Measurements from ENCODE around the gene DIPK1B.
"Not testable (repeated sequence)": the region's sequence is repeated elsewhere in the genome, so short reads cannot be mapped to it uniquely, and the experiment has no call there.

The DIPK1B gene

DNA sequence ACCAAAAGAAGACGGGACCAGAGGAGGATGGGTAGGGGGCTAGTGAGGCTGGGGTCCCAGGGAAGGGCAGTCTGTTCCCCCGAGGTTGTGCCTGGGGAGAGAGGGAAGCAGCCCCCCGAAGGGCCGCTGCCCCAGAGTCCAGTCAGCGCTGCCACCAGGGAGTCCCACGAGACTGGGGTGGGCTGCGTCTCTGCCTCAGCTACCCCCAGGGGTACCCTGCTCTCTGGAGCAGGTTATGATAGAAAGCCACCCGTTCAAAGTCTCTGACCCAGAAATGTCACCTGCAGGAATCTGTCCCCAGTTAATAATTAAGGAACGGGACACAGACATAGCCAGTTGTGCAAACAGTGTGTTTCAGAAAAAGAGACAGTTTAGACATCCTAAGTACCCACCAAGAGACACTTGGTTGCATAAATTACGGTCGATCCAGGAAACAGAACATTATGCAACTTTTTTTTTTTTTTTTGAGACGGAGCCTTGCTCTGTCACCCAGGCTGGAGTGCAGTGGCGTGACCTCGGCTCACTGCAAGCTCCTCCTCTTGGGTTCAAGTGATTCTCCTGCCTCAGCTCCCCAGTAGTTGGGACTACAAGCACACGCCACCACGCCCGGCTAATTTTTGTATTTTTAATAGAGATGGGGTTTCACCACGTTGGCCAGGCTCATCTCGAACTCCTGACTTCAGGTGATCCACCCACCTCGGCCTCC is 14.4 kb upstream of the DIPK1B start:
- no peak for DNase-seq (ENCODE audit: extremely low read depth in 1 of 2, low read depth in 1 of 2)

DNA sequence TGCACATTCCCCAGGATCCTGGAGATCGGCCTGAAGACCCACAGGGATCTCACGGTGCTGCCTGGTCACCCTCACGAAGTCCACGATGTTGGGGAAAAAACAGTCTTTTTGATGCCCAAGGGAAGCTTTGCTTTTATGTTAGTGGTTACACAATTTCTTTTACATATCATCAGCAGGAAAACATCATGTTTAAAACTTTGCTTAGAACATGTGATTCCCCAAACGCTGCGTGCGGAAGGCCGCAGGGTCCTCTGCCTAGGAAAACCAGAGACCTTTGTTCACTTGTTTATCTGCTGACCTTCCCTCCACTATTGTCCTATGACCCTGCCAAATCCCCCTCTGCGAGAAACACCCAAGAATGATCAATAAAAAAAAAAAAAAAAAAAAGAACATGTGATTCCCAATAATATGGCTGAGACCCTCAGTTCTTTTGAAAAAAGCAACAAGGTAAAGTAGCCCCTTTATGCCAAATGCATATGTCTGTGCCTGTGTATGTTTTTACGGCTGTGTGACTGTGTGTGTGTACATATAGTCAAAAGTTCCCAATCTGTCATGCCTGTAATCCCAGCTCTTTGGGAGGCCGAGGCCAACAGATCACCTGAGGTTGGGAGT is 13.6 kb upstream of the DIPK1B start:
- DNase-seq (ENCODE audit: extremely low read depth in 1 of 2, low read depth in 1 of 2): no peak

DNA sequence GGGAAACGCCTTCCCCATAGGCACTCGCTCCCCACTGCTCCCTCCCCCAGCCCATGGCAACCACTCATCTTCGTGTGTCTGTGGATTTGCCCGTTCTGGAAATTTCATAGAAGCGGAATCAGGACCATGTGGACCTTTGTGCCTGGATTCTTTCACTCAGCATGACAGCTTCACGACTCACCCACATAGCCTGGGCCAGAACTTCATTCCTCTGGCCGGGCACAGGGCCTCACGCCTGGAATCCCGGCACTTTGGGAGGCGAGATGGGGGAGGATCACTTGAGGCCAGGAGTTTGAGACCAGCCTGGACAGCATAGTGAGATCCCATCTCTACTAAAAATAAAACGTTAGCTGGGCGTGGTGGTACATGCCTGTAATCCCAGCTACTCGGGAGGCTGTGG is 12.1 kb upstream of the DIPK1B start:
- DNase-seq (ENCODE audit: extremely low read depth in 1 of 2, low read depth in 1 of 2): no peak

DNA sequence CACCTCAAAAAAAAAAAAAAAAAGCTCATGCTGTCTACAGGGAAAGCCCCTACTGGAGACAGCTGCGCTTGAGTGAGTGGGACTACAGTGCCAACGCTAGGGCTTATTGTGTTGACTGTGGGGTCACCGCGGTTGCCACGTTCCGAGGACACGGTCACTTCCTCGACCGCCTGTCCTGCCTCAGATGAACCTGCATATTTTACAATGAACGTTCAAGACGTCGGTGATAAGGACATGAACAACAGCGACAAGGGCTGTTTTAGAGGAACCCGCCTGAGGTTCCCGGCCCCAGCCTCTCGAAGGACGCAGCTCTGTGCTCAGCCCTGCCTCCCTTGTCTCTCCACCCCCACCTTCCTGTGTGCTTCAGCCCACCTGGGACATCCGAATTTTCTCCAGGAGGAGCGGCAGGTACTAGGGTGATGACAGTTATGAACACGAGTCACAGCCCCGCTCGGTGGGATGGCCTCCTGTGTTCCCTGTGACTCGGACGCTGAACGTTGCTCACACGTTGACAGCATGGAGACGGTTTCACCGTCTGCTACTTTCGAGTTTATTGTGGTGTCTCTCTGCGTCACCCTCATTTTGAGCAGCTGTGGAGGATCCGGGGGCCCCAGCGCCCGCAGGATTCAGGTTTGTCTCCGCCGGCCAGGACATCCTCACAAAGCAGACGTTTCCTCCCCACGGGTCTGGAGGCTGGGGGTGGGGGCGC is 11.3 kb upstream of the DIPK1B start:
- peak; percentile 50 to 81 for DNase-seq (ENCODE audit: extremely low read depth in 1 of 2, low read depth in 1 of 2)

DNA sequence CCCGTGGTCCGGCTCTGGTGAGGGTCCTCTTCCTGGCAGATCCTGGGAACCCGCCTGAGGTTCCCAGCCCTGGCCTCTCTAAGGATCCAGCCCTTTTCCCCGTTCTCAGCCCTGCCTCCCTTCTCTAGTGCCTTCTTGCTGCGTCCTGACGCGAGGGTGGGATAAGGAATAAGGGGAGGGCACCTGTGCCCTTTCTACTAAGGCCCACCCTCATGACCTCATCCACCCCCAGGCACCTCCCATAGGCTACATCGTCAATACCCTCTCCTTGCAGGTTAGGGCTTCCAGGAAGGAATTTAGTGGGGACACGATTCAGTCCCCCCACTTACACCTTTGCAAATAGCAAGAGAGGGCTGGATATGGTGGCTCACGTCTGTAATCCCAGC is 10.7 kb upstream of the DIPK1B start:
- DNase-seq (ENCODE audit: extremely low read depth in 1 of 2, low read depth in 1 of 2): no peak

DNA sequence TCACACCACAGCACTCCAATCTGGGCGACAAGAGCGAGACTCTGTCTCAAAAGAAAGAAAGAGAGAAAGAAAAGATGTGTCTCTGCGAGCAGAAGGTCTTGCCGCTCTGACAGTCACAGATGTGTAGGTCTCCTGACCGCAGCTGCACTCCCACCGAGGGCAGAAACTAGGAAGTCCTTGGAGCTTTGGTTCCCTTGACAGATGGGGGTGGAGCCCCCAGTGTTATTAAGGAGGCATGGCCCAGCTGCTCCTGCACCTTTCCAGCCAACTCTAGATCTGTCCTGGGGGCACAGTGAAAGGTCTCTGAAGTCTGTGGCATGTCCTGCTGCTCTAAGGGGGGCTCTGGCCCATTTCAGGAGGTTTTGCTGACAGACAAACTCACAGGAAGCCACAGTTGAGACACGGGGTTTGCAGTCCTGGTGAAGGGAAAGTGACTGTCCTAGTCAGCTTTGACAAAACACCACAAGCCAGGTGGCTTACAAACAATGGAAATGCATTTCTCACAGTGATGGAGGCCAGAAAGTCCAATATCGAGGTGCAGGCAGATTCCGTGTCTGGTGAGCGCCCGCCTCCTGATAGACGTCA is 9.0 kb upstream of the DIPK1B start:
- DNase-seq (ENCODE audit: extremely low read depth in 1 of 2, low read depth in 1 of 2): no peak

DNA sequence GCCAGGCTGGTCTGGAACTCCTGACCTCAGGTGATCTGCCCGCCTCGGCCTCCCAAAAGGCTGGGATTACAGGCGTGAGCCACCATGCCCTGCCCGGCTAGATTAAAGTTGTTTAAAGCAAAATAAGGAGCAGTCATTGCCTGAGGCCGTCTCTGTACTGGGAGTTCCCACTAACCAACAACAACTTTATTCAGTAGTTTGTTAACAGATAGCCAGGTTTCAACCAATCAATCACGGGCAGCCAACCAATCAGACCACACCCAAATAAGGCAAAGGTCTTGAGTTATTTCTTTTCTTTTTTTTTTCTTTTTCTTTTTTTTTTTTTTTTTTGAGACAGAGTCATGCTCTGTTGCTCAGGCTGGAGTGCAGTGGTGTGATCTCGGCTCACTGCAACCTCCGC is 7.6 kb upstream of the DIPK1B start:
- DNase-seq (ENCODE audit: extremely low read depth in 1 of 2, low read depth in 1 of 2): not testable (repeated sequence)

DNA sequence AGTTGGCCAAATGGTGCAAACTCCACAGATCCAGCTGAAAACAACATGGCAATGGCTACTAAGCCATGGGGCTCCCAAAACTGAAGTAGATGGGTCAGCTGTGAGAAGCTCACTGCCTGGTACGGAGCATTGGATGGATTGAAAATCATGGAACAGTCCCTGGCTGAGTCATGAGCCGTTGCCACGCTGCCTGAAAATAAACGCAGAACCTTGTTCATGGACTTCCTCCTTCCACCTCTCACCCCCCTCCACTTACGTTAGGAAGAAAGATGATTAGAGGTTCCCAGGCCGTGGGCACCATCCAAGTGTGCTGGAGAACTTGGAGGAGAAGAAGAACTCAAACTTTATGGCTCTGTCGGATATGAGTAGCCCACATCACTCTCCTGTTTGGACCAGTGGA is 6.8 kb upstream of the DIPK1B start:
- no peak for DNase-seq (ENCODE audit: extremely low read depth in 1 of 2, low read depth in 1 of 2)

DNA sequence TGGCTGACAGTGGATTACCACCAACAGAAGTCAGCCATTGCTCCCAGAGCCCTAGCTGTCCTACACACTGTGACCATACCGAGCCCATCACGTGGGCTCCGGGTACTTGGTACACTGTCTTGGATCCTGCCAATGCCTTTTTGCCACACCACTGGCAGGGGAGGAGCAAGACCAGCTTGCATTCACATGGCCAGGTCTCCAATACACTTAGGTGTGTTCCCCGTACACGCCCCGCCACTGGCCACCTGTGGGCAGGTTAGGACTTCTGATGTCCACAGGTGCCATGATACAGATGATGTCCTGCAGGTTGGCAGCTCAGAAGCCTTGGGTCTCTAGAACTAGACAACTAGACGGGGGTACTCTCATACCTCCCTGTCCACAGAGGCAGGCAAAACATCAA is 5.4 kb upstream of the DIPK1B start:
- no peak for DNase-seq (ENCODE audit: extremely low read depth in 1 of 2, low read depth in 1 of 2)

DNA sequence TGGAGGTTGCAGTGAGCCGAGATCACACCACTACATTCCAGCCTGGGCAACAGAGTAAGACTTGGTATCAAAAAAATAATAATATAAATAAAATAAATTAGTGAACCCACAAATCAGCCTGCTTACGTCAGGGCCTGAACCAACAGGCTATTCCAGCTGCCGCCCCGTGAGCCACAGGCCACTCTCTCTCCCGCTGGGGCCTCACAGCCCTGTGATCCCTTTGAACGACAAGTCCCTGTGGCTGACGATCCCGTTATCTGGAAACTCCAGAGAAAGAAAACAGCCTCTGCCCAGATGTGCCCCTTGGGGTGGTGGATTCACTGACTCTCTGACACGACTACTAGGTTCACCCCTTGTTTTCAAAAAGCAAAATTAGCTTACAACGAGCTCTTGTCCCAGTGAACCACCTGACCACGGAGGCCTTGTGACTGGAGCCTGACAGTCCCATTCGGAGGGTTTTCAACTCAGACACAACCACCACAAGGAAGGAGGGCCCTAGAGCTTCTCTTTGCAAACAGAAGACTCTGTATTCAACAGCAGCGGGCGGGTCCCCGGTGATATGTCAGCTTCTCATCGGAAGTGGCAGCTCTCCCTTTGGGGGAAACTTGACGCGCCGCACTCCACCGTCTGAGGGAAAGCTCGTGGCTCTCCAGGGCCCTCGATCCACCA is 4.4 kb upstream of the DIPK1B start:
- no peak for DNase-seq (ENCODE audit: extremely low read depth in 1 of 2, low read depth in 1 of 2)

DNA sequence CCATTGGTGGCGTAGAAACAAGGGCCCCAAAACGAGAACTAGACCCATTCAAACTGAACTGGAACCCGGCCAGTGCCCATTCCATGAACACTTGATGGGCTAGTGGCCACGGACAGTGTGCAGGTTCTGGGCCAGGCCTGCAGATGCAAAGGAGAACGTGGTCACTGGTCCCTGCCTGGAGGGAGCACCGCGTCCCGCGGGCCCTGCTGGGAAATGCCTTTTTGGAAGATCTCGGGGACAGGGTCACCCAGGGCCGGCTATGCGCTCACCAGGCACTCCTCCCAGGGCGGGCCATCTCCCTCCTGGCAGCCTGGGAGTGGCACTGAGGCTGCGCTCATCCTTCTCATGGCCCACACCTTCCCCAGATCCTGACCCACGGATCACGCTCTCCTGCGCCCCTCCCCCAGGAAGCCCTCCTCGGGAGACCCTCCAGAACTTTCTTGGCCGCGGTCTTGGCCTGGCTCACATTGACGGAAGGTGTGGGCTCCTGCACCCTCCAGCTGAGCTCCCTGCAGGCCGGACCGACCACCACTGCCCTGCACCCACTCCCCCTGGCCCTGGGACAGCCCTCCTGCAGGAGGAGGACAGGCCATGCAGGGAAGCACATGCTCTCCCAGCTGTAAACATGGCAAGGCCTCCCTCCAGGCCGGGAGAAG is 2.8 kb upstream of the DIPK1B start:
- DNase-seq (ENCODE audit: extremely low read depth in 1 of 2, low read depth in 1 of 2): no peak

DNA sequence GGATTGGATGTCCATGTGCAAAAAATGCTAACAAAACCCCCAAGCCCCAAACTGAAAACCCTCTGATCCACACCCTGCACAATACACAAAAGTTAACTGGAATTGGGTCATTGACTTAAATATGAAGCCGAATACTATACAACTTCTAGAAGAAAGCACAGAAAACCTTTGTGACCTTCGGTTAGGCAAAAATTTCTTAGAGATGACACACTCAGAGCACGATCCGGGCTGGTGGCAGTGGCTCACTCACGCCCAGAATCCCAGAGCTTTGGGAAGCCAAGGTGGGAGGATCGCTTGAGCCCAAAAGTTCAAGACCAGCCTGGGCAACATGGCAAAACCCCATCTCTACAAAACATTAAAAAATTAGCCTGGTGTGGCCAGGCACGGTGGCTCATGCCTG is 1.8 kb upstream of the DIPK1B start:
- no peak for DNase-seq (ENCODE audit: extremely low read depth in 1 of 2, low read depth in 1 of 2)

DNA sequence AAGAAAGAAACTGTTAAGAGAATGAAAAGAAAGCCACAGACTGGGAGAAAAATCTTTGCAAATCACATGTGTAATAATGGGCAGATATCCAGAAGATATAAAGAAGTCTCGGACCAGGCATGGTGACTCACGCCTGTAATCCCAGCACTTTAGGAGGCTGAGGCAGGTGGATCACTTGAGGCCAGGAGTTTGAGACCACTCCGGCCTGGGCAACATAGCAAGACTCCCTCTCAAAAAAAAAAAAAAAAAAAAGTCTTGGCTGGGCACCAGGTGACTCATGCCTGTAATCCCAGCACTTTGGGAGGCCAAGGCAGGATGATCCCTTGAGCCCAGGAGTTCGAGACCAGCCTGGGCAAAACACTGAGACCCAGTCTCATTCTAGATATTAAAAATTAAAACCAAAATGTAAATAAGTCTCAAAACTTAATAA is 1.1 kb upstream of the DIPK1B start:
- not testable (repeated sequence) for DNase-seq (ENCODE audit: extremely low read depth in 1 of 2, low read depth in 1 of 2)

DNA sequence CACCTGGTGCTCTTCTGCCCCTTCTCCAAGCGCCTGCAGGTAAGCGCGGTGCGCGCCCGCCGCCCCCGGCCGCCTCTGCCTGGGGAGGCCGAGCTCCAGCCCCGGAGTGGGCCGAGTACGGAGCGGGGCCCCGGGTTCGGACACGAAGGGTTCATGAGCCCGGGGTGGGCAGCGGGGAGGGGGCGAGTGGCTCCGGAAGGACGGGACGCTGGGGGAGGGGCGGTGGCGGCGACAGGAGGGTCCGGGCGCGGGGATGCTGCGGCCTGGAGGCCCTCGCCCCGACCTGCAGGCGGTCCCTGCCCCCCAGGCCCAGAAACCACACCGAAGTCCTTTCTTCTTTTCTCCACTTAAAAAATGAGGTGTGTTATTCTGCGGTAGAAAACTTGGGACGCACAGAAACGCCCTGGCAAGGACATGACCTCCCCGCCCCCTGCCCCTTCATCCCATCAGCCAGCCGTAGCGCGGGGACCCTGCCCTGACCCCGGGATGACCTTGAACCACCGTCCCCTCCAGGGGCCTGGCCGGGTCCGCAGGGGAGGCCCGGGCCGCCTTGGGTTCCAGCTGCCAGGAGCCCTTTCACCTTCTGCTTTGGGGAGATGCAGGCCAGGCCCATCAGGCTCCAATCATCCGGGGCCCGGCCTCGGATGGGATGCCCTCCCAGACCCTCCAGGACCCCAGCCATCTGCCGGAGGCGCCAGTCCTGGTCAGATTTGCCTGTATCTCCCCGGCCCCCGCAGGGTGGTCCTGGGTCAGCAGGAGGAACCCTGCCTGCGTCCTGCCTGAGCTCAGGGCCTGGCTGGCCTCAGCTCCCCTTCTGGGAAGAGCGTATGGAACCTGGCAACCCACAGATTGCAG is 545 bp downstream of the DIPK1B start:
- DNase-seq (ENCODE audit: extremely low read depth in 1 of 2, low read depth in 1 of 2): no peak

DNA sequence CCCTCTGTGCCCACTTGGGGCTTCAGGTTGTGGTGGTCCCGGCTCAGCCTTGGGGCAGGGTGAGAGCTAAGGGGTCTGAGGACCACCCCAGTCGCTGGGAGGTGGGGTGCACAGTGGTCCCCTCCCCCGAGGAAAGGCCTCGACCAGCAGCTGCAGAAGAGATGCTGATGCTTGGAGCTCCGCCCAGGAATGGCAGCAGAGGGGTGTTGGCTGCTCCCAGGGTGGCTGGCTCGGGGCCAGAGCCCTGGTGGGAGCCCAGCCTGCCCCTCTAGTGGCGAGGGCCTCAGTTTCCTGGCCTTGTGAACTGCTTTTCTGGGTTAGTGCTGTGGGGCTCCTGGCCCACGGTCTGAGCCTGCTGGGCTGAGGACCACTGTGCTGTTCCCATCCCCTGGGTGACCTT is 1.2 kb downstream of the DIPK1B start:
- no peak for DNase-seq (ENCODE audit: extremely low read depth in 1 of 2, low read depth in 1 of 2)

DNA sequence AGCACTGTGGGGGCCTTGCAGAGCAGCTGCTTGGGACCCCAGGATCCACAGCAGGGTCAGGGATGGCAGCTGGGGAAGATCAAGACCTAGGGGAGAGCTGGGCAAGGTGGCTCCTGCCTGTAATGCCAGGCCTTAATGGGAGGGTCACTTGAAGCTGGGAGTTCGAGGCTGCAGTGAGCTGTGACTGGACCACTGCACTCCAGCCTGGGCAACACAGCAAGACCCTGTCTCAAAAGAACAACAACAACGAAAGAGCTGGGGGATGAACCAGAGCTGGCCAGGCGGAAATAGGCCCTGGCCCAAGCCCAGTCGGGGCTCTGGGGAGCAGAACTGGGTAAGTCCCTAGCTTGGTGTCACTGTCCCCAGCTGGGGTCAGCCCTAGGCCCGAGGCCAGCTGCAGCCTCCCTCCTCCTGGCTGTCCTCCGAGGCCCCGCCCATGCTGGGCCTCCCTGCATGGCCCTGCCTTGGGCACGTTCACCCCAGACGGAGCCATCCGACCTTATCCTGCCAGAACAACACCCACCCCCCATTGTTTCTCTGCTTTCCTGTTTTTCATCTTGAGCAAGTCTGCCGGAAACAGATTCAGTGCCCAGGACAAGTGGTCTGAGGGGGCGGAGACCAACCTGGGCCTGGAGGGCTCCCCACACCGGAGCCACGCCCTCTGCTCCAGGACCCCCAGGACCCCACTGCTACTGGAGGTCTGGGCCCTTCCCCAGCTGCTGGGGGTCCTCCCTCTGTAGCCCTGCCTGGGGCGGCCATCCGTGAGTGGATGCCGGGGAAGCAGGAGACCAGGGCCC is 1.9 kb downstream of the DIPK1B start:
- no peak for DNase-seq (ENCODE audit: extremely low read depth in 1 of 2, low read depth in 1 of 2)

DNA sequence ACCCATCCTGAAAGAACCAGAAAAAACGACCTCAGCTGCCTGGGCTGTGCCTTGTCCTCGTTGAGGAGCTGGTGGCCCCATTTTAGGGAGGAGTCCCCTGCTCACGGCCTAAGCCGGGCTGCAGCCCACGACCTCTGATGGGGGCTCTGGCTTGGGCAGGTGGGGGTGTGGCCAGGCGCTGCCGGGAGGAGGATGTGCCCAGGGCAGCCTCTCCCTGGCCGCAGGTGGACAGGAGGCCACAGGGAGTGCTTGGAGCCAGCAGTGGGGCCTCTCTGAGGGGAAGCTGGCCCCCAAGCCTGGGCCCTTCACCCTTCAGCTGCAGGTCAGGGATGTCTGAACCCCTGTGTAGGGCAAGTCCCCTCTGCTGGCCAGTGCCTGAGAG is 2.5 kb downstream of the DIPK1B start:
- no peak for DNase-seq (ENCODE audit: extremely low read depth in 1 of 2, low read depth in 1 of 2)

DNA sequence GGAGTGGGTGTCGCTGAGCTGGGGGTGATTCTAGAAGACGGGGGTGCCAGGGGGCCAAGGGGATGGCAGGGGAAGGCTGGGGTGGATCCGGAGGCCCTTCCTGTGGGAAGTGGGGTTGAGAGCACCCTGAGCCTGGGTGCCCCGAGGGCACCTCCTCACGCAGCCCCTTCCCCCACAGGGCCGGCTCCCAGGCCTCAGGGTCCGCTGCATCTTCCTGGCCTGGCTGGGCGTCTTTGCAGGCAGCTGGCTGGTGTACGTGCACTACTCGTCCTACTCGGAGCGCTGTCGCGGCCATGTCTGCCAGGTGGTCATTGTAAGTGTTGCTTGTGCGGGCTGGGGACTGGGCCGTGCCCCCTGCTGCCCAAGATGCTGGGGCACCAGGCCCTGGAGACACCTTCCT is 5.0 kb downstream of the DIPK1B start:
- no peak for DNase-seq (ENCODE audit: extremely low read depth in 1 of 2, low read depth in 1 of 2)

Data from stimulated activated CD8-positive, alpha-beta memory T cell treated with anti-CD3 and anti-CD28 coated beads, Interleukin-7, amount 100 ng/mL, for 48 hours (primary cell).